Measurements from ENCODE around the gene GUK1.

The GUK1 gene

DNA sequence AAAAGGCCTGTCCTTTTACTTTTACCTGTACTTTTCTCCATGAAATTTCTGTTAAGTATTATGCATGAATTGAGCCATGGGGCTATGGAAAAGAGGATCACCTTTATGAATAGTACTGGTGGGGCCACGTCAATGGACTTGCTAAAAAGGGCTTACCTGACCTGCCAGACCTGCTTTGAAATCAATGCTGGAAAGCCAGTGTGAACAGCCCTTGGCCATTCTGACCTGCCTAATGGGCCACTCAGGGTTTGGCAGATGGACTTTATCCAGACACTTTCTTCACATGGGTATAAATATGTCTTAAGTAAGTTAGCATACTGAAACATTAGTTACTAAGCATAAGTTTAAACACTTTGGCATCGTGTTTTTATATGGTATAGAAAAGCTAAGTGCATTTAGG, 8.3 kb upstream of the GUK1 start:
- TF ChIP-seq, protein P1, sequence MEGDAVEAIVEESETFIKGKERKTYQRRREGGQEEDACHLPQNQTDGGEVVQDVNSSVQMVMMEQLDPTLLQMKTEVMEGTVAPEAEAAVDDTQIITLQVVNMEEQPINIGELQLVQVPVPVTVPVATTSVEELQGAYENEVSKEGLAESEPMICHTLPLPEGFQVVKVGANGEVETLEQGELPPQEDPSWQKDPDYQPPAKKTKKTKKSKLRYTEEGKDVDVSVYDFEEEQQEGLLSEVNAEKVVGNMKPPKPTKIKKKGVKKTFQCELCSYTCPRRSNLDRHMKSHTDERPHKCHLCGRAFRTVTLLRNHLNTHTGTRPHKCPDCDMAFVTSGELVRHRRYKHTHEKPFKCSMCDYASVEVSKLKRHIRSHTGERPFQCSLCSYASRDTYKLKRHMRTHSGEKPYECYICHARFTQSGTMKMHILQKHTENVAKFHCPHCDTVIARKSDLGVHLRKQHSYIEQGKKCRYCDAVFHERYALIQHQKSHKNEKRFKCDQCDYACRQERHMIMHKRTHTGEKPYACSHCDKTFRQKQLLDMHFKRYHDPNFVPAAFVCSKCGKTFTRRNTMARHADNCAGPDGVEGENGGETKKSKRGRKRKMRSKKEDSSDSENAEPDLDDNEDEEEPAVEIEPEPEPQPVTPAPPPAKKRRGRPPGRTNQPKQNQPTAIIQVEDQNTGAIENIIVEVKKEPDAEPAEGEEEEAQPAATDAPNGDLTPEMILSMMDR (IDR thresholded peaks at IDR 0.05; ENCODE audit: insufficient read depth, low read length, missing control alignments): no peak
- ChIA-PET CTCF (interaction anchor here (1.1 to 5.2 kb wide), 14 partner anchors 11 to 392 kb away, joined by 3 to 69 read pairs (median 12); partner anchors contain the start of genes IBA57 and MRPL55), POLR2A (no interaction called here)
- no peak overlapping the region for H3K4me3 ChIP-seq (ENCODE audit: low read depth, low read length)
- no peak for DNase-seq (ENCODE audit: low read depth, low spot score)

GRCh38 chr1:228134591-228134990, 5.5 kb upstream of the GUK1 start:
- CTCF ChIA-PET: interaction anchor here (1.3 kb wide), 1 partner anchor 382 kb away, joined by 3 read pairs; no protein-coding TSS in a partner anchor
- no peak overlapping the region for H3K4me3 ChIP-seq (ENCODE audit: low read depth, low read length)
- POLR2A ChIA-PET: no interaction called here
- TF ChIP-seq, protein P1 (IDR thresholded peaks at IDR 0.05; ENCODE audit: insufficient read depth, low read length, missing control alignments): no peak
- no peak for DNase-seq (ENCODE audit: low read depth, low spot score)

DNA sequence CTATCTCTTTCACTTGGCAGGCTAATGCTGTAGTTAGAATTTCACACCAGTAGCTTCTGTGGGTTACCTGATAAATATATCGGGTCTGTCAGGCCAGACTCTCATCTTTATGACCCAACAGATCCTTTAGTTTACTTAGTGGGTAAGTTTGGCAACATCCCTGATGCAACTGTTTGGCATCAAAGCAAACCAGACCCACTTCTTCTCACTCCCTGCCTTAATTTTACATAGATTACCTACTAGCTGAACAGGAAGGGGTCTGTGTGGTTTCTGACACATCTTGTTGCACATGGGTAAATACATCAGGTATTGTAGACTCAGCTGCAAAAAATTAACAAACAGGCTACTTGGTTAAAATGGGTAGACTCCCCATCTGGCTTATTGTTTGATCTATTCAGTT, 3.2 kb upstream of the GUK1 start:
- CTCF ChIA-PET: interaction anchor here (1.2 kb wide), 1 partner anchor 139 kb away, joined by 4 read pairs; no protein-coding TSS in a partner anchor
- DNase-seq (ENCODE audit: low read depth, low spot score): no peak
- TF ChIP-seq, protein P1 (IDR thresholded peaks at IDR 0.05; ENCODE audit: insufficient read depth, low read length, missing control alignments): no peak
- H3K4me3 ChIP-seq (ENCODE audit: low read depth, low read length): no peak overlapping the region
- POLR2A ChIA-PET: no interaction called here

GRCh38 chr1:228139406-228139930, 611 bp upstream of the GUK1 start:
- H3K4me3 ChIP-seq (ENCODE audit: low read depth, low read length): peak overlapping the region; percentile 92
- DNase-seq (ENCODE audit: low read depth, low spot score): no peak
- POLR2A ChIA-PET: no interaction called here
- TF ChIP-seq, protein P1 (IDR thresholded peaks at IDR 0.05; ENCODE audit: insufficient read depth, low read length, missing control alignments): no peak
- CTCF ChIA-PET: interaction anchor here (0.6 to 2.6 kb wide), 4 partner anchors 9 to 254 kb away, joined by 3 to 13 read pairs (median 4); no protein-coding TSS in a partner anchor

- ChIA-PET CTCF (interaction anchor here (1.0 to 2.6 kb wide), 3 partner anchors 10 to 141 kb away, joined by 3 to 13 read pairs (median 10); partner anchors contain the start of gene IBA57), POLR2A (interaction anchor here (0.7 to 1.2 kb wide), 2 partner anchors 10 to 25 kb away, joined by 4 to 15 read pairs; partner anchors contain the start of gene IBA57)
- no peak for DNase-seq (ENCODE audit: low read depth, low spot score)
- peak overlapping the region; percentile 92 for H3K4me3 ChIP-seq (ENCODE audit: low read depth, low read length)
- TF ChIP-seq, protein P1 (IDR thresholded peaks at IDR 0.05; ENCODE audit: insufficient read depth, low read length, missing control alignments): no peak
Measured at GRCh38 chr1:228140724-228141225, 696 bp downstream of the GUK1 start.

- CTCF ChIA-PET: interaction anchor here (1.0 to 2.6 kb wide), 2 partner anchors 11 to 142 kb away, joined by 3 to 13 read pairs; no protein-coding TSS in a partner anchor
- no peak for DNase-seq (ENCODE audit: low read depth, low spot score)
- POLR2A ChIA-PET: no interaction called here
- TF ChIP-seq, protein P1 (IDR thresholded peaks at IDR 0.05; ENCODE audit: insufficient read depth, low read length, missing control alignments): no peak
- H3K4me3 ChIP-seq (ENCODE audit: low read depth, low read length): peak overlapping the region; percentile 92
Measured at GRCh38 chr1:228141226-228142044, 1.4 kb downstream of the GUK1 start.

Measured in AG04449 (cell line).